SH-SY5Y (cell line): ENCODE data around the gene TECPR2.

Experiments used
- GATA2 ChIP-seq: IDR thresholded peaks from 2 replicates; pipeline ENCODE4 v1.6.1; 2011; ENCODE audit warnings: mild to moderate bottlenecking, low read depth, low read length
- GATA3 ChIP-seq: IDR thresholded peaks from 2 replicates; pipeline ENCODE4 v1.6.1; 2011; ENCODE audit warnings: low read depth, mild to moderate bottlenecking, low read length, moderate library complexity

- TF ChIP-seq GATA3, result no peak
- no peak for TF ChIP-seq GATA2
Measured at GRCh38 chr14:102502571-102502970, 139.8 kb downstream of the TECPR2 start.
